Measurements from ENCODE around the gene INPP5F. TPM values are rescaled to one million over a fixed set of nuclear protein-coding genes. Genes with fewer than 3 reads are reported as not detected.

The INPP5F gene
- total RNA-seq, 2 donors from 2014 or later, result 17.1 to 23.7 TPM

- Histone ChIP-seq H3K36me3 (peaks cover 30% of the 10 kb centered on the region), H3K4me1 (ENCODE audit: control insufficient read depth in 1 of 2, low read depth in 2 of 2) (no peaks in the 10 kb centered on the region), H3K9me3 (no peaks in the 10 kb centered on the region), H3K27ac (no peak overlapping the region), H3K4me3 (no peak overlapping the region), H3K27me3 (replicated peaks; ENCODE audit: insufficient read depth) (no peaks in the 10 kb centered on the region)
- no peak for ATAC-seq (ENCODE audit: insufficient number of reproducible peaks, low FRiP score, low read depth)
- no peak for DNase-seq (ENCODE audit: low spot score)
- TF ChIP-seq, protein P1, sequence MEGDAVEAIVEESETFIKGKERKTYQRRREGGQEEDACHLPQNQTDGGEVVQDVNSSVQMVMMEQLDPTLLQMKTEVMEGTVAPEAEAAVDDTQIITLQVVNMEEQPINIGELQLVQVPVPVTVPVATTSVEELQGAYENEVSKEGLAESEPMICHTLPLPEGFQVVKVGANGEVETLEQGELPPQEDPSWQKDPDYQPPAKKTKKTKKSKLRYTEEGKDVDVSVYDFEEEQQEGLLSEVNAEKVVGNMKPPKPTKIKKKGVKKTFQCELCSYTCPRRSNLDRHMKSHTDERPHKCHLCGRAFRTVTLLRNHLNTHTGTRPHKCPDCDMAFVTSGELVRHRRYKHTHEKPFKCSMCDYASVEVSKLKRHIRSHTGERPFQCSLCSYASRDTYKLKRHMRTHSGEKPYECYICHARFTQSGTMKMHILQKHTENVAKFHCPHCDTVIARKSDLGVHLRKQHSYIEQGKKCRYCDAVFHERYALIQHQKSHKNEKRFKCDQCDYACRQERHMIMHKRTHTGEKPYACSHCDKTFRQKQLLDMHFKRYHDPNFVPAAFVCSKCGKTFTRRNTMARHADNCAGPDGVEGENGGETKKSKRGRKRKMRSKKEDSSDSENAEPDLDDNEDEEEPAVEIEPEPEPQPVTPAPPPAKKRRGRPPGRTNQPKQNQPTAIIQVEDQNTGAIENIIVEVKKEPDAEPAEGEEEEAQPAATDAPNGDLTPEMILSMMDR (IDR thresholded peaks at IDR 0.05), result no peak
These were observed 101.6 kb downstream of the INPP5F start for GRCh38 chr10:119827430-119827829.

DNA sequence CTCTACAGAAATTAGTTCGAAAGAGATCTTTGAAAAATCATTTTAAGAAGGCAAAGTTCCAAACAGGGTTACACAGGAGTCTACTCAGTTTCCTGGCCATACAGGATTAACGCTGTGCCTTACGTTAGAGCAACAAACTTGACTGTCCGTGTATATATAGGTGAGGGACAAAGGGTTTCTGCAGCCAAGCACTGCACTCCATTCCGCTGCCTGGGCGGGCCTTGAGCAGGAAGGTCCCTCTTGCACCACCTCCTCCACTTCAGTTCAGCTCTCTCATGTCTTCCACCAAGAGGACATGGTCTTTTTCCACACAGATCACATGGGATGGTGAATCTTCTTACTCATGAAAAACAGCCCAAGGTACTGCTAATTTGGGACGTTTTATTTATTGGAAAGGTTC is 103.6 kb downstream of the INPP5F start:
- TF ChIP-seq, protein P1 (IDR thresholded peaks at IDR 0.05), result no peak
- peaks cover 36% of the 10 kb centered on the region for H3K36me3 ChIP-seq
- ATAC-seq (ENCODE audit: insufficient number of reproducible peaks, low FRiP score, low read depth), result no peak
- no peak for DNase-seq (ENCODE audit: low spot score)
- H3K4me1 ChIP-seq (ENCODE audit: control insufficient read depth in 1 of 2, low read depth in 2 of 2), result no peaks in the 10 kb centered on the region
- H3K27me3 ChIP-seq (replicated peaks; ENCODE audit: insufficient read depth), result no peaks in the 10 kb centered on the region
- H3K27ac ChIP-seq, result no peak overlapping the region
- no peaks in the 10 kb centered on the region for H3K9me3 ChIP-seq
- H3K4me3 ChIP-seq, result no peak overlapping the region

GRCh38 chr10:119830851-119831250 is 105.0 kb downstream of the INPP5F start:
- peaks cover 37% of the 10 kb centered on the region for H3K36me3 ChIP-seq

GRCh38 chr10:119831656-119832055 is 105.8 kb downstream of the INPP5F start:
- no peaks in the 10 kb centered on the region for H3K27me3 ChIP-seq (replicated peaks; ENCODE audit: insufficient read depth)
- DNase-seq (ENCODE audit: low spot score) (no peak), ATAC-seq (ENCODE audit: insufficient number of reproducible peaks, low FRiP score, low read depth) (no peak)
- no peaks in the 10 kb centered on the region for H3K4me1 ChIP-seq (ENCODE audit: control insufficient read depth in 1 of 2, low read depth in 2 of 2)
- no peak overlapping the region for H3K4me3 ChIP-seq
- H3K9me3 ChIP-seq, result no peaks in the 10 kb centered on the region
- TF ChIP-seq, protein P1 (IDR thresholded peaks at IDR 0.05), result no peak
- H3K27ac ChIP-seq, result no peak overlapping the region
- peaks cover 44% of the 10 kb centered on the region for H3K36me3 ChIP-seq

More at GRCh38 chr10:119830851-119831250, 105.0 kb downstream of the INPP5F start:
- Histone ChIP-seq H3K4me3 (no peak overlapping the region), H3K27me3 (replicated peaks; ENCODE audit: insufficient read depth) (no peaks in the 10 kb centered on the region), H3K4me1 (ENCODE audit: control insufficient read depth in 1 of 2, low read depth in 2 of 2) (no peaks in the 10 kb centered on the region), H3K27ac (no peak overlapping the region), H3K9me3 (no peaks in the 10 kb centered on the region)
- DNase-seq (ENCODE audit: low spot score) (no peak), ATAC-seq (ENCODE audit: insufficient number of reproducible peaks, low FRiP score, low read depth) (no peak)
- TF ChIP-seq, protein P1 (IDR thresholded peaks at IDR 0.05), result no peak

DNA sequence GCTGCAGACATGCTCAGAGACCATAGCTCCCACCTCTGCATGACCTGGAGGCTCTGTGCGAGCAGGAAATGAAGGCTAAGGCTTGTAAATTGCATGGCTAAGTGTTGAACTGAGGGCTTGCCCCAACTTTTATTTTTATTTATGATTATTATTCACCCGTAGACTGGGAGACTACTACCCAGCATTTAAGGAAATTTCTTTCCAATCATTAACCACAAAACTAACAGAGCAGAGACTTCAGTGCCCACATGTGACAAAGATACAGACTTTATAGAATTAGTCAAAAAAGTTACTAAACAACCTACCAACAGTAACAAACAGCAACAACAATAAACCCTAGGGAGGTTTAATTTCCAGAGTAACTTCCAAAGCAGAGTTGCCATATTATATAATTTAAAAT is 107.1 kb downstream of the INPP5F start:
- TF ChIP-seq, protein P1 (IDR thresholded peaks at IDR 0.05), result no peak
- no peaks in the 10 kb centered on the region for H3K9me3 ChIP-seq
- no peak for ATAC-seq (ENCODE audit: insufficient number of reproducible peaks, low FRiP score, low read depth)
- H3K4me3 ChIP-seq, result no peak overlapping the region
- H3K36me3 ChIP-seq, result peaks cover 51% of the 10 kb centered on the region
- no peaks in the 10 kb centered on the region for H3K4me1 ChIP-seq (ENCODE audit: control insufficient read depth in 1 of 2, low read depth in 2 of 2)
- no peak overlapping the region for H3K27ac ChIP-seq
- no peak for DNase-seq (ENCODE audit: low spot score)
- H3K27me3 ChIP-seq (replicated peaks; ENCODE audit: insufficient read depth), result no peaks in the 10 kb centered on the region

All from thoracic aorta (tissue), 2 donors.